Stimulated activated CD4-positive, alpha-beta T cell treated with anti-CD3 and anti-CD28 coated beads, Interleukin-12 subunit alpha, Interleukin-12 subunit beta, amount 100 ng/mL, for 24 hours (primary cell): Measurements from ENCODE around the gene CPNE1.

ENCODE experiments used
- DNase-seq, 2 experiments: peaks; one replicate each; pipeline ENCODE4 v3.0.0-alpha.2; 2020; ENCODE audit warnings: low read depth in 2 of 2

CPNE1 gene

GRCh38 chr20:35600176-35600992 lies 64.3 kb downstream of the CPNE1 start:
- DNase-seq = no peak

GRCh38 chr20:35599776-35600120 lies 65.0 kb downstream of the CPNE1 start:
- DNase-seq = no peak

- DNase-seq = no peak
Measured at GRCh38 chr20:35598899-35599775, 65.6 kb downstream of the CPNE1 start.

- no peak for DNase-seq
Measured at GRCh38 chr20:35598476-35598875, 66.2 kb downstream of the CPNE1 start.

GRCh38 chr20:35597186-35597585 lies 67.5 kb downstream of the CPNE1 start:
- DNase-seq = no peak

- DNase-seq = no peak
Measured at GRCh38 chr20:35595901-35596300, 68.8 kb downstream of the CPNE1 start.

- no peak for DNase-seq
Measured at GRCh38 chr20:35595456-35595855, 69.2 kb downstream of the CPNE1 start.

GRCh38 chr20:35592339-35592974 lies 72.2 kb downstream of the CPNE1 start:
- DNase-seq = no peak

GRCh38 chr20:35588397-35588796 lies 76.3 kb downstream of the CPNE1 start:
- DNase-seq = no peak

- no peak for DNase-seq
Measured at GRCh38 chr20:35587436-35587835, 77.3 kb downstream of the CPNE1 start.

- DNase-seq = no peak
Measured at GRCh38 chr20:35586751-35587425, 77.8 kb downstream of the CPNE1 start.

GRCh38 chr20:35583636-35584560 lies 80.8 kb downstream of the CPNE1 start:
- no peak for DNase-seq

- DNase-seq = no peak
Measured at GRCh38 chr20:35582741-35583404, 81.8 kb downstream of the CPNE1 start.

GRCh38 chr20:35582131-35582530 lies 82.6 kb downstream of the CPNE1 start:
- no peak for DNase-seq

- DNase-seq = no peak
Measured at GRCh38 chr20:35579196-35579595, 85.5 kb downstream of the CPNE1 start.

GRCh38 chr20:35578469-35578868 lies 86.2 kb downstream of the CPNE1 start:
- no peak for DNase-seq

- no peak for DNase-seq
Measured at GRCh38 chr20:35576816-35577215, 87.9 kb downstream of the CPNE1 start.
